ENCODE measurements around the gene IRGQ.

GRCh38 chr19:43572171-43572588, 23.8 kb downstream of the IRGQ start:
- no peak for TF ChIP-seq EZH2phosphoT487 (IDR thresholded peaks at IDR 0.05; ENCODE audit: unreplicated experiment)
- TF ChIP-seq, protein P1, sequence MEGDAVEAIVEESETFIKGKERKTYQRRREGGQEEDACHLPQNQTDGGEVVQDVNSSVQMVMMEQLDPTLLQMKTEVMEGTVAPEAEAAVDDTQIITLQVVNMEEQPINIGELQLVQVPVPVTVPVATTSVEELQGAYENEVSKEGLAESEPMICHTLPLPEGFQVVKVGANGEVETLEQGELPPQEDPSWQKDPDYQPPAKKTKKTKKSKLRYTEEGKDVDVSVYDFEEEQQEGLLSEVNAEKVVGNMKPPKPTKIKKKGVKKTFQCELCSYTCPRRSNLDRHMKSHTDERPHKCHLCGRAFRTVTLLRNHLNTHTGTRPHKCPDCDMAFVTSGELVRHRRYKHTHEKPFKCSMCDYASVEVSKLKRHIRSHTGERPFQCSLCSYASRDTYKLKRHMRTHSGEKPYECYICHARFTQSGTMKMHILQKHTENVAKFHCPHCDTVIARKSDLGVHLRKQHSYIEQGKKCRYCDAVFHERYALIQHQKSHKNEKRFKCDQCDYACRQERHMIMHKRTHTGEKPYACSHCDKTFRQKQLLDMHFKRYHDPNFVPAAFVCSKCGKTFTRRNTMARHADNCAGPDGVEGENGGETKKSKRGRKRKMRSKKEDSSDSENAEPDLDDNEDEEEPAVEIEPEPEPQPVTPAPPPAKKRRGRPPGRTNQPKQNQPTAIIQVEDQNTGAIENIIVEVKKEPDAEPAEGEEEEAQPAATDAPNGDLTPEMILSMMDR (conservative IDR thresholded peaks at IDR 0.05; ENCODE audit: low read depth in 2 of 2): no peak
- no peak for TF ChIP-seq EZH2 (IDR thresholded peaks at IDR 0.05; ENCODE audit: low read depth, unreplicated experiment)
- no peak for TF ChIP-seq NANOG (IDR thresholded peaks at IDR 0.05; ENCODE audit: borderline replicate concordance)
